ENCODE measurements around the gene WNT8B.

GRCh38 chr10:100485366-100485765, 22.6 kb downstream of the WNT8B start:
- TF ChIP-seq CTCF (IDR thresholded peaks at IDR 0.05 in 8 of 11, conservative IDR thresholded peaks at IDR 0.05 in 3 of 11) (no peak), POLR2A (IDR thresholded peaks at IDR 0.05) (no peak)
